DOHH2 (cell line): ENCODE results near the gene HECA.

ENCODE experiments used
- H3F3A ChIP-seq: fragments of 200-600 bp; sonication (generic), shearing (Covaris generic); 2 replicates; pipeline ENCODE4 v1.6.0; 2016; ENCODE audit warnings: antibody characterized with exemption, mild to moderate bottlenecking; ENCODE audit not compliant: control insufficient read depth, insufficient read depth
- H3K27ac ChIP-seq: fragments of 200-600 bp; sonication (generic); 2 replicates; pipeline ENCODE4 v1.5.1; 2014; ENCODE audit warnings: low read depth, mild to moderate bottlenecking, low read length, moderate library complexity
- H3K27me3 ChIP-seq: fragments of 200-600 bp; sonication (generic); 2 replicates; pipeline ENCODE4 v1.6.1; 2014; ENCODE audit warnings: mild to moderate bottlenecking, low read length, mixed read lengths; ENCODE audit not compliant: control insufficient read depth
- H3K36me3 ChIP-seq: fragments of 200-600 bp; sonication (generic); 2 replicates; pipeline ENCODE4 v1.6.1; 2014; ENCODE audit warnings: mild to moderate bottlenecking, low read length, moderate library complexity, mixed read lengths; ENCODE audit not compliant: control insufficient read depth
- H3K4me1 ChIP-seq: fragments of 200-600 bp; sonication (generic); 2 replicates; pipeline ENCODE4 v1.6.1; 2014; ENCODE audit warnings: mild to moderate bottlenecking, low read length, mixed read lengths; ENCODE audit not compliant: control insufficient read depth
- H3K4me2 ChIP-seq: fragments of 200-600 bp; sonication (generic); 2 replicates; pipeline ENCODE4 v1.6.0; 2014; ENCODE audit warnings: mild to moderate bottlenecking, low read length, moderate library complexity
- H3K4me3 ChIP-seq: fragments of 200-600 bp; sonication (generic); 2 replicates; pipeline ENCODE4 v1.5.1; 2014; ENCODE audit warnings: mild to moderate bottlenecking, low read length, mixed read lengths
- H3K79me2 ChIP-seq: fragments of 200-600 bp; sonication (generic); 2 replicates; pipeline ENCODE4 v1.6.1; 2014; ENCODE audit warnings: mild to moderate bottlenecking, low read length, mixed read lengths; ENCODE audit not compliant: control insufficient read depth
- H3K9me2 ChIP-seq: fragments of 200-600 bp; sonication (generic); replicated peaks from 2 replicates; pipeline ENCODE4 v1.6.1; 2014; ENCODE audit warnings: mild to moderate bottlenecking, low read length, mixed read lengths; ENCODE audit not compliant: control insufficient read depth
- H3K9me3 ChIP-seq: fragments of 200-600 bp; sonication (generic); 2 replicates; pipeline ENCODE4 v1.6.1; 2014; ENCODE audit warnings: antibody characterized with exemption, low read length, mixed read lengths; ENCODE audit not compliant: control insufficient read depth, insufficient read depth
- H4K20me1 ChIP-seq: fragments of 200-600 bp; sonication (generic); 2 replicates; pipeline ENCODE4 v1.6.0; 2014; ENCODE audit warnings: low read depth, mild to moderate bottlenecking, antibody characterized with exemption, low read length, moderate library complexity; ENCODE audit not compliant: control insufficient read depth, insufficient read depth
- CTCF ChIP-seq: fragments of 200-600 bp; sonication (generic); IDR thresholded peaks from one replicate; pipeline ENCODE4 v1.5.1; 2014; ENCODE audit warnings: antibody characterized with exemption, mild to moderate bottlenecking, low read depth, low read length; ENCODE audit not compliant: poor library complexity, severe bottlenecking
- EZH2phosphoT487 ChIP-seq: fragments of 200-600 bp; sonication (generic); IDR thresholded peaks from 2 replicates; pipeline ENCODE4 v1.6.1; 2017; ENCODE audit warnings: borderline replicate concordance, mild to moderate bottlenecking, antibody characterized with exemption, low read length, moderate library complexity, mixed read lengths

HECA gene

GRCh38 chr6:139189665-139190064, 54.8 kb downstream of the HECA start:
- no peak overlapping the region for H3K4me3 ChIP-seq
- H3K4me2 ChIP-seq = no peak overlapping the region
- peaks cover 11% of the 10 kb centered on the region for H3K4me1 ChIP-seq
- no peak overlapping the region for H3K27ac ChIP-seq
- TF ChIP-seq CTCF (no peak), EZH2phosphoT487 (no peak)
- H3K9me3 ChIP-seq = no peaks in the 10 kb centered on the region
- no peaks in the 10 kb centered on the region for H3K9me2 ChIP-seq
- no peaks in the 10 kb centered on the region for H4K20me1 ChIP-seq
- H3K36me3 ChIP-seq = no peaks in the 10 kb centered on the region
- peaks cover 3% of the 10 kb centered on the region for H3F3A ChIP-seq
- H3K79me2 ChIP-seq = no peaks in the 10 kb centered on the region
- H3K27me3 ChIP-seq = no peaks in the 10 kb centered on the region

- H3K4me3 ChIP-seq = no peak overlapping the region
- H3F3A ChIP-seq = no peaks in the 10 kb centered on the region
- no peaks in the 10 kb centered on the region for H3K9me3 ChIP-seq
- no peaks in the 10 kb centered on the region for H3K36me3 ChIP-seq
- H3K4me1 ChIP-seq = no peaks in the 10 kb centered on the region
- H3K4me2 ChIP-seq = no peak overlapping the region
- H3K27ac ChIP-seq = no peak overlapping the region
- no peaks in the 10 kb centered on the region for H3K79me2 ChIP-seq
- no peak for TF ChIP-seq EZH2phosphoT487
- no peak for TF ChIP-seq CTCF
- H3K9me2 ChIP-seq = no peaks in the 10 kb centered on the region
- no peaks in the 10 kb centered on the region for H3K27me3 ChIP-seq
- H4K20me1 ChIP-seq = no peaks in the 10 kb centered on the region
These were observed 59.9 kb downstream of the HECA start for GRCh38 chr6:139194740-139195139.

GRCh38 chr6:139198529-139199288, 63.8 kb downstream of the HECA start:
- Histone ChIP-seq H3K27me3 (no peaks in the 10 kb centered on the region), H4K20me1 (no peaks in the 10 kb centered on the region), H3K79me2 (no peaks in the 10 kb centered on the region), H3K9me2 (no peaks in the 10 kb centered on the region), H3K4me2 (no peak overlapping the region), H3K4me1 (no peaks in the 10 kb centered on the region), H3K36me3 (no peaks in the 10 kb centered on the region), H3K4me3 (no peak overlapping the region), H3K9me3 (no peaks in the 10 kb centered on the region), H3F3A (no peaks in the 10 kb centered on the region), H3K27ac (no peak overlapping the region)
- no peak for TF ChIP-seq EZH2phosphoT487
- TF ChIP-seq CTCF = no peak
